Adipocyte (in vitro differentiated cells): Measurements from ENCODE around the gene ERBB3.
"Not testable (repeated sequence)": the region's sequence is repeated elsewhere in the genome, so short reads cannot be mapped to it uniquely, and the experiment has no call there.

ENCODE experiments used
- DNase-seq: peaks from one replicate; pipeline ENCODE4 v3.0.0-alpha.2; 2015; ENCODE audit warnings: low read depth
- H3K27me3 ChIP-seq: replicated peaks from 2 replicates; pipeline ENCODE4 v1.7.0; 2013; ENCODE audit warnings: mild to moderate bottlenecking, low read length, moderate library complexity; ENCODE audit not compliant: control insufficient read depth, insufficient read depth
- H3K36me3 ChIP-seq: 2 replicates; pipeline ENCODE4 v1.7.0; 2013; ENCODE audit warnings: low read length, mild to moderate bottlenecking, moderate library complexity; ENCODE audit not compliant: control insufficient read depth, insufficient read depth, severe bottlenecking
- H3K4me1 ChIP-seq: 2 replicates; pipeline ENCODE4 v1.7.0; 2013; ENCODE audit warnings: mild to moderate bottlenecking, low read length, moderate library complexity; ENCODE audit not compliant: control insufficient read depth, insufficient read depth
- H3K4me3 ChIP-seq: 2 replicates; pipeline ENCODE4 v1.7.0; 2013; ENCODE audit warnings: mild to moderate bottlenecking, low read length, moderate library complexity
- H3K9ac ChIP-seq: 2 replicates; pipeline ENCODE4 v1.7.0; 2013; ENCODE audit warnings: mild to moderate bottlenecking, low read length, moderate library complexity
- H3K9me3 ChIP-seq: 2 replicates; pipeline ENCODE4 v1.7.0; 2013; ENCODE audit warnings: mild to moderate bottlenecking, low read length, moderate library complexity; ENCODE audit not compliant: control insufficient read depth

The ERBB3 gene

GRCh38 chr12:56046027-56046780 lies 33.8 kb upstream of the ERBB3 start:
- Histone ChIP-seq H3K4me1 (peaks cover 13% of the 10 kb centered on the region), H3K9ac (peak overlapping the region; percentile 0), H3K4me3 (no peak overlapping the region), H3K36me3 (peaks cover 32% of the 10 kb centered on the region), H3K27me3 (no peaks in the 10 kb centered on the region), H3K9me3 (no peaks in the 10 kb centered on the region)
- DNase-seq: no peak

DNA sequence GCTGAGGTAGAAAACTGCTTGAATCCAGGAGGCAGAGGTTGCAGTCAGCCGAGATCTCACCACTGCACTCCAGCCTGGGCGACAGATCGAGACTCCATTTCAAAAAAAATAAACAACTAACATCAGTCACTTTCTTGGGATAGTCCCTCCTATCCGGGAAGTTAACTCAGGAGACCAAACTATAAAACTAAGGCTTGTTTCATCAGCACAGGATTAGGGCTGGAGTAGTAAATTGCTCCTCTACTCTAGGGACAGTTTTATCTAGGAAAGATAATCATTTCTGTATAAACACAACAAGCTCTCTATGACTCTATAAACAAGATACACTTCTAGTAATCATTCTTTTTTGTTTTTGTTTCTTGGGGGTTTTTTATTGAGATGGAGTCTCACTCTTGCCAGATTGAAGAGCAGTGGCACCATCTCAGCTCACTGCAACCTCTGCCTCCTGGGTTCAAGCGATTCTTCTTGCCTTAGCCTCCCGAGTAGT lies 26.5 kb upstream of the ERBB3 start:
- peaks cover 4% of the 10 kb centered on the region for H3K4me1 ChIP-seq
- no peak overlapping the region for H3K4me3 ChIP-seq
- no peak for DNase-seq
- no peaks in the 10 kb centered on the region for H3K36me3 ChIP-seq
- H3K9me3 ChIP-seq: no peaks in the 10 kb centered on the region
- H3K9ac ChIP-seq: no peak overlapping the region
- no peaks in the 10 kb centered on the region for H3K27me3 ChIP-seq

- H3K27me3 ChIP-seq, H3K4me3 ChIP-seq, H3K36me3 ChIP-seq, DNase-seq, H3K9me3 ChIP-seq, H3K9ac ChIP-seq, H3K4me1 ChIP-seq: not testable (repeated sequence)
These were observed 20.0 kb upstream of the ERBB3 start for GRCh38 chr12:56059964-56060363.

- H3K4me1 ChIP-seq: no peaks in the 10 kb centered on the region
- DNase-seq: no peak
- no peak overlapping the region for H3K9ac ChIP-seq
- H3K27me3 ChIP-seq: no peaks in the 10 kb centered on the region
- H3K36me3 ChIP-seq: no peaks in the 10 kb centered on the region
- H3K4me3 ChIP-seq: no peak overlapping the region
- H3K9me3 ChIP-seq: no peaks in the 10 kb centered on the region
These were observed 18.0 kb upstream of the ERBB3 start for GRCh38 chr12:56061982-56062381.

GRCh38 chr12:56062996-56063395 lies 17.0 kb upstream of the ERBB3 start:
- H3K4me3 ChIP-seq: no peak overlapping the region
- DNase-seq: peak; percentile 27
- no peaks in the 10 kb centered on the region for H3K4me1 ChIP-seq
- no peaks in the 10 kb centered on the region for H3K9me3 ChIP-seq
- H3K9ac ChIP-seq: no peak overlapping the region
- H3K27me3 ChIP-seq: no peaks in the 10 kb centered on the region
- no peaks in the 10 kb centered on the region for H3K36me3 ChIP-seq

GRCh38 chr12:56071648-56072047 lies 8.3 kb upstream of the ERBB3 start:
- no peak overlapping the region for H3K9ac ChIP-seq

DNA sequence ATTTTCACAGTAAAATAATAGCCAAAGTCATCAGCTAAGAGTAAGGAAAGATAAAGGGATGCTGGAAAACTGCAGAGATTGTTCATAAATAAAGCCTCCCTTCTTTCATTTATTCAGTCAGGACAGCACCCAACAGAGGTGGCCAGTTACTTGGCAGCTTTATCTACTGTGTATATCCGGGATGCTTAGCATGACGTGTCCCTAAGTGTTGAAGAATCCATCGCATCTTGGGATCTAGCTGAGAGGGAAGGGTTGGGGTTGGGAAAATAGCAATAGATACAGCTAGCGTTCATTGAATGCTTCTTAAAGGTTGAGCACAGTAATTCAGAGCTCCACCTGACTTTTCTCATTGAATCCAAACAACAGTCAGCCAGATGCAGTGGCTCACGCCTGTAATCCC lies 5.6 kb upstream of the ERBB3 start:
- Histone ChIP-seq H3K4me1 (peaks cover 14% of the 10 kb centered on the region), H3K9ac (no peak overlapping the region), H3K9me3 (no peaks in the 10 kb centered on the region), H3K27me3 (no peaks in the 10 kb centered on the region), H3K36me3 (no peaks in the 10 kb centered on the region), H3K4me3 (no peak overlapping the region)
- no peak for DNase-seq

More at GRCh38 chr12:56071648-56072047, 8.3 kb upstream of the ERBB3 start:
- H3K36me3 ChIP-seq: no peaks in the 10 kb centered on the region
- no peaks in the 10 kb centered on the region for H3K27me3 ChIP-seq
- peaks cover 6% of the 10 kb centered on the region for H3K4me1 ChIP-seq
- H3K9me3 ChIP-seq: no peaks in the 10 kb centered on the region
- H3K4me3 ChIP-seq: no peak overlapping the region
- peak; percentile 24 for DNase-seq

- peaks cover 17% of the 10 kb centered on the region for H3K27me3 ChIP-seq
- H3K4me1 ChIP-seq: peaks cover 16% of the 10 kb centered on the region
- not testable (repeated sequence) for H3K9ac ChIP-seq, H3K4me3 ChIP-seq, DNase-seq, H3K36me3 ChIP-seq, H3K9me3 ChIP-seq
These were observed 2.0 kb upstream of the ERBB3 start for GRCh38 chr12:56077966-56078365.

DNA sequence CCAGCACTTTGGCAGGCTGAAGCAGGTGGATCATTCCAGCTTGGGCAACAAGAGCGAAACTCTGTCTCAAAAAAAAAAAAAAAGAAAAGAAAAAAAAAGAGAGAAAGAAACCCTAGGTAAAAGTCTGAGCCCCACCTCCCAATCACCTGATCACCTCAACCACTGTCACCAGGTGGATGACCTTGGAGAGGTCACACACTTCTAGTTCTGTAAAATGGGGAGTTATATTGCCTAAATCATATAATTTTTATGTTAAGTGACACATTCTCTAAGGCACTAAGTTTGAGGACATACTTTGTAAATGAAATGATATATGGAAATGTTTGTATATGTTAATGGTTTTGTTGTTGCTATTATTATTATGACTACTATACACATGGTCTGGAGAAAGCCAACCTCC lies 1.5 kb upstream of the ERBB3 start:
- H3K4me1 ChIP-seq: peaks cover 16% of the 10 kb centered on the region
- peaks cover 17% of the 10 kb centered on the region for H3K27me3 ChIP-seq
- no peak for DNase-seq
- no peak overlapping the region for H3K9ac ChIP-seq
- H3K4me3 ChIP-seq: peak overlapping the region; percentile 84
- no peaks in the 10 kb centered on the region for H3K9me3 ChIP-seq
- H3K36me3 ChIP-seq: no peaks in the 10 kb centered on the region

DNA sequence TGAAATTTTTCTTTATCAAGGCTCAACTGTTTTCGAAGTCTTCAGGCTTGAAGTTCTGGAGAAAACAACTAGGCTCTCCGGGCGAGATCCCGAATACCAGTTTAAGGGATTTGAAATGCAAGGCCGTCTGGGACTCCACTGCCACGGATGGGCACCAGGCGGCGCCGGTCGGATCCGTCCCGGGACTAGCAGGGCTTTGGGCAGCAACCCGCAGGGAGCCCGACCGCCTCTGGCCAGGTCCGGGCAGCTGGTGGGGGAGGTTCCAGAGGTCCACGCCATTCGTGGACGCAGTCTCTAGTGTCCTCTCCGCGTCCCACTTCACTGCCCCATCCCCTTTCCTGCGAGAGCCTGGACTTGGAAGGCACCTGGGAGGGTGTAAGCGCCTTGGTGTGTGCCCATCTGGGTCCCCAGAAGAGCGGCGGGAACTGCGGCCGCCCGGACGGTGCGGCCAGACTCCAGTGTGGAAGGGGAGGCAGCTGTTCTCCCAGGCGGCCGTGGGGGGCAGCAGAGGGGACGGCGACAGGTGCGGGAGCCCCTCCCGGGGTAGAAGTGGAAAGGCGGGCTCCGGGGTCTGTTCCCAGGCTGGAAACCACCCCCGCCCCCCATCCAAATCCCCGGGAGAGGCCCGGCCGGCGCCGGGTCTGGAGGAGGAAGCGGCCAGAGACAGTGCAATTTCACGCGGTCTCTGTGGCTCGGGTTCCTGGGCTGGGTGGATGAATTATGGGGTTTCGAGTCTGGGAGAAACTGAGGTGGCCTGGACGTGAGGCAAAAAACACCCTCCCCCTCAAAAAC lies 838 bp upstream of the ERBB3 start:
- H3K9ac ChIP-seq: peak overlapping the region; percentile 69
- H3K9me3 ChIP-seq: no peaks in the 10 kb centered on the region
- peaks cover 24% of the 10 kb centered on the region for H3K27me3 ChIP-seq
- H3K4me3 ChIP-seq: peak overlapping the region; percentile 84
- peaks cover 16% of the 10 kb centered on the region for H3K4me1 ChIP-seq
- peak; percentile 94 for DNase-seq
- H3K36me3 ChIP-seq: no peaks in the 10 kb centered on the region

GRCh38 chr12:56080556-56081138 lies 682 bp downstream of the ERBB3 start:
- no peaks in the 10 kb centered on the region for H3K36me3 ChIP-seq
- no peak overlapping the region for H3K9ac ChIP-seq
- no peak for DNase-seq
- peak overlapping the region; percentile 84 for H3K4me3 ChIP-seq
- H3K4me1 ChIP-seq: peaks cover 16% of the 10 kb centered on the region
- no peaks in the 10 kb centered on the region for H3K9me3 ChIP-seq
- peaks cover 25% of the 10 kb centered on the region for H3K27me3 ChIP-seq
